WERI-Rb-1 (cell line): ENCODE results near the gene KCTD20.

ENCODE experiments used
- DNase-seq: peaks from one replicate; pipeline ENCODE4 v3.0.0-alpha.2; 2020
- H3K27ac ChIP-seq: fragments of 250-450 bp; sonication (Bioruptor Pico); 2 replicates; pipeline ENCODE4 v1.5.1; 2020; ENCODE audit warnings: mild to moderate bottlenecking, moderate library complexity
- H3K27me3 ChIP-seq: fragments of 250-450 bp; sonication (Bioruptor Pico); 2 replicates; pipeline ENCODE4 v1.5.1; 2021; ENCODE audit warnings: mild to moderate bottlenecking, low read depth, moderate library complexity; ENCODE audit not compliant: insufficient read depth, severe bottlenecking
- H3K36me3 ChIP-seq: fragments of 250-450 bp; sonication (Bioruptor Pico); 2 replicates; pipeline ENCODE4 v1.5.1; 2020; ENCODE audit warnings: mild to moderate bottlenecking, moderate library complexity
- H3K4me3 ChIP-seq: 2 replicates; pipeline ENCODE4 v1.5.1; 2011; ENCODE audit warnings: low read depth, mild to moderate bottlenecking, control low read depth, low read length
- H3K9me3 ChIP-seq: fragments of 250-450 bp; sonication (Bioruptor Pico); 2 replicates; pipeline ENCODE4 v1.5.1; 2021; ENCODE audit warnings: mild to moderate bottlenecking, moderate library complexity; ENCODE audit not compliant: severe bottlenecking
- CTCF ChIP-seq: IDR thresholded peaks from 2 replicates; pipeline ENCODE4 v1.5.1; 2011; ENCODE audit warnings: low read depth, mild to moderate bottlenecking, control low read depth, inconsistent platforms, low read length

Gene KCTD20

GRCh38 chr6:36484736-36485135, 41.9 kb downstream of the KCTD20 start:
- DNase-seq, result no peak
- Histone ChIP-seq H3K36me3 (peaks cover 83% of the 10 kb centered on the region), H3K9me3 (no peaks in the 10 kb centered on the region), H3K4me3 (no peak overlapping the region), H3K27me3 (no peaks in the 10 kb centered on the region), H3K27ac (no peak overlapping the region)
- no peak for TF ChIP-seq CTCF

GRCh38 chr6:36487698-36488097, 44.9 kb downstream of the KCTD20 start:
- no peak overlapping the region for H3K27ac ChIP-seq
- no peak for DNase-seq
- no peaks in the 10 kb centered on the region for H3K9me3 ChIP-seq
- no peaks in the 10 kb centered on the region for H3K27me3 ChIP-seq
- H3K4me3 ChIP-seq, result no peak overlapping the region
- TF ChIP-seq CTCF, result no peak
- peaks cover 69% of the 10 kb centered on the region for H3K36me3 ChIP-seq

GRCh38 chr6:36488221-36488620, 45.4 kb downstream of the KCTD20 start:
- H3K4me3 ChIP-seq, result no peak overlapping the region
- no peaks in the 10 kb centered on the region for H3K9me3 ChIP-seq
- no peak overlapping the region for H3K27ac ChIP-seq
- TF ChIP-seq CTCF, result no peak
- H3K27me3 ChIP-seq, result no peaks in the 10 kb centered on the region
- peaks cover 70% of the 10 kb centered on the region for H3K36me3 ChIP-seq
- no peak for DNase-seq

- no peaks in the 10 kb centered on the region for H3K27me3 ChIP-seq
- no peak for DNase-seq
- no peaks in the 10 kb centered on the region for H3K9me3 ChIP-seq
- no peak overlapping the region for H3K4me3 ChIP-seq
- no peak overlapping the region for H3K27ac ChIP-seq
- peaks cover 75% of the 10 kb centered on the region for H3K36me3 ChIP-seq
- TF ChIP-seq CTCF, result no peak
Measured at GRCh38 chr6:36489426-36489825, 46.6 kb downstream of the KCTD20 start.

DNA sequence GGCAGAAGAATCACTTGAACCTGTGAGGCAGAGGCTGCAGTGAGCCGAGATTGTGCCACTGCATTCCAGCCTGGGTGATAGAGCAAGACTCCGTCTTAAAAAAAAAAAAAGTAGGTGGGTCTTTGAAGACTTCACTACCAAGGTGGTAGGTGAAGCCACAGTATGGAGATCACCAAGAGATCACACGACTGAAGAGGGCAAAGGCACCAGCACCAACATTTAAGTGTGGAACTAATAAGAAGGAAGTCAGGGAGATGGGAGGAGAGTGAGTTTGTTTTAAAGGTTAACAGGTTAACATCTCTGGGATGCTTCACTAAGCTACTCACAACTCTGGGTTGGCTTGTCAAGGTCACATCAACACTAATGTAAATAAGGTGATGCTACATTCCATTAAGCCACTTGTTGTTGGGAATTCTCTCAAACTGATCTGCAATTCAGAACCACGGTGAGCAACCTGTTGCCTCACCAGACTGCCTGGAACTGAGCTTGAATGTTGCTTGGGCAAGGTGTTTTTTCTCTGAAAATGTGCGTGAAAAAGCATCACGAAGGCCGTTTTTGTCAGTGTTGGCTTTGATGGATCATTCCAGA, 48.7 kb downstream of the KCTD20 start:
- Histone ChIP-seq H3K27ac (no peak overlapping the region), H3K9me3 (no peaks in the 10 kb centered on the region), H3K36me3 (peaks cover 72% of the 10 kb centered on the region), H3K27me3 (no peaks in the 10 kb centered on the region), H3K4me3 (no peak overlapping the region)
- no peak for TF ChIP-seq CTCF
- no peak for DNase-seq

GRCh38 chr6:36492092-36492491, 49.3 kb downstream of the KCTD20 start:
- Histone ChIP-seq H3K4me3 (no peak overlapping the region), H3K9me3 (no peaks in the 10 kb centered on the region), H3K27me3 (no peaks in the 10 kb centered on the region), H3K36me3 (peaks cover 72% of the 10 kb centered on the region), H3K27ac (no peak overlapping the region)
- DNase-seq, result no peak
- no peak for TF ChIP-seq CTCF
